GM10248 (cell line): ENCODE measurements around the gene NFATC3.

Source experiments
- CTCF ChIA-PET: fragments of 300-600 bp; sonication (Branson Sonifier 250); formaldehyde crosslinking; extraction: SDS; loops from one replicate; lab custom pipeline; 2021; ENCODE audit warnings: antibody characterized with exemption; lab: Yijun Ruan, JAX
- POLR2A ChIA-PET: fragments of 350-650 bp; sonication (Branson Sonifier 250); formaldehyde crosslinking; extraction: SDS; loops from one replicate; lab custom pipeline; 2020; ENCODE audit warnings: antibody characterized with exemption; lab: Yijun Ruan, JAX
- DNase-seq: peaks from one replicate; pipeline ENCODE4 v3.0.0; 2012; ENCODE audit errors: extremely low spot score
- TF ChIP-seq, protein P1 (sequence below): IDR thresholded peaks from 2 replicates; pipeline ENCODE4 v1.5.1; 2012; ENCODE audit warnings: mild to moderate bottlenecking, low read depth; ENCODE audit errors: extremely low read depth, missing control alignments, control extremely low read depth

NFATC3 gene

DNA sequence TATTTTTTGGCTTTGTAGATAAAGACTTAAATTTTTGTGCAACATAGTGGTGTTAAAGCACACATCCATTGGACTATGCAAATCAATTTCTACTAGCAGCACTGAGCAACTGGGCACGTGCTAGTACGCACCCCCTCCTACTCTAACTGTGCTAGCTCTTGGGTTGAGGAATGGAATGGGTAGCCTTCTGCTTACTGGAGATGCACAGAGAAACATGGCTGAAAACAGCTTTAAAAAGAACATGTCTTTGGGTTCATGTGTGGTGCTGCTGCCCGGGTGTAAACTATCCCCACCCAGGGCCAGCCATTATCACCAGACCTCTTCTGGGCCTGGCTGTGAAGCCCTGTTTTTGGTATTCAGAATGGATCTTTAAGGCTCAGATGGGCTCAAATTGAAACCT, 143.5 kb downstream of the NFATC3 start:
- ChIA-PET POLR2A (no interaction called here), CTCF (interaction anchor here (0.7 to 2.2 kb wide), 32 partner anchors 8 to 413 kb away, joined by 3 to 11 read pairs (median 4); partner anchors contain the start of gene DPEP2NB)
- no peak for DNase-seq
- TF ChIP-seq, protein P1, sequence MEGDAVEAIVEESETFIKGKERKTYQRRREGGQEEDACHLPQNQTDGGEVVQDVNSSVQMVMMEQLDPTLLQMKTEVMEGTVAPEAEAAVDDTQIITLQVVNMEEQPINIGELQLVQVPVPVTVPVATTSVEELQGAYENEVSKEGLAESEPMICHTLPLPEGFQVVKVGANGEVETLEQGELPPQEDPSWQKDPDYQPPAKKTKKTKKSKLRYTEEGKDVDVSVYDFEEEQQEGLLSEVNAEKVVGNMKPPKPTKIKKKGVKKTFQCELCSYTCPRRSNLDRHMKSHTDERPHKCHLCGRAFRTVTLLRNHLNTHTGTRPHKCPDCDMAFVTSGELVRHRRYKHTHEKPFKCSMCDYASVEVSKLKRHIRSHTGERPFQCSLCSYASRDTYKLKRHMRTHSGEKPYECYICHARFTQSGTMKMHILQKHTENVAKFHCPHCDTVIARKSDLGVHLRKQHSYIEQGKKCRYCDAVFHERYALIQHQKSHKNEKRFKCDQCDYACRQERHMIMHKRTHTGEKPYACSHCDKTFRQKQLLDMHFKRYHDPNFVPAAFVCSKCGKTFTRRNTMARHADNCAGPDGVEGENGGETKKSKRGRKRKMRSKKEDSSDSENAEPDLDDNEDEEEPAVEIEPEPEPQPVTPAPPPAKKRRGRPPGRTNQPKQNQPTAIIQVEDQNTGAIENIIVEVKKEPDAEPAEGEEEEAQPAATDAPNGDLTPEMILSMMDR, result no peak

DNA sequence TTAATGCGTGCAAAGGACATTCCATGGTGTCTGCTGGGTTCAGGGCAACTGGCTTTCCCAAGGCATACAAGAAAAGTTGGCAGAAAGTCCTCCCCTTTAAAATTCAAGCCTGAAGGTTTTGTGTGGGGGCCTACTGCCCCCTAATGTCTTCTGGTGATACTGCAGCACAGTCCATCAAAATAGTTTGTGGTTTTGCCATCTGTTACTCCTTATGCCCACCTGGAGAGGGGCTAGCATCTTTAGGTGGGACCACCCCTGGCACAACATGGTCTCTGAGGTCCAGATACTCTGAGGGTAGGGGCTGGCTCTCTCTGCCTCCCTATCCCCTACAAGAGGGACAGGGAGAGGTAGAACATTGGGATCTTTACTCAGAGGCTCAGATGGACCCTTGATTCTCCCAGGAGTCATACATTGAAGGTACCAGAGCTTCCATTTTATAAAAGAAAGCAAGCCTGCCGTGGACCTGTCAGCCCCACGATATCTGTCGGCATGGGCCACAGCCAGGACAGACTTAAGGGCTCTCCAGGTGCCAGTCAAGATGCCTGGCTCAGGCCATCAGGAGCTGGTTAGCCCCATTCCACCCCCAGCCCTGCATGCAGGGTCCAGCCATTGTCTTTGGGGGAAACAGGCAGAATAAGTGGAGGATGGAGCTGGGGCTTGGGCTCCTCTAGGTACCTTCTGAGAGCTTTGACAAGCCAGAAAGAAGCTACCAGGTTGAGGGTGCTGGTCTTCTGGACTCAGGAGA, 144.4 kb downstream of the NFATC3 start:
- POLR2A ChIA-PET, result interaction anchor here (0.6 kb wide), 1 partner anchor 189 kb away, joined by 6 read pairs; no protein-coding TSS in a partner anchor
- TF ChIP-seq, protein P1, result peak; percentile 75
- CTCF ChIA-PET, result interaction anchor here (0.7 to 2.2 kb wide), 32 partner anchors 9 to 453 kb away, joined by 3 to 16 read pairs (median 4); partner anchors contain the start of genes EDC4, NRN1L, PLA2G15 and SLC7A6
- peak; percentile 58 for DNase-seq

DNA sequence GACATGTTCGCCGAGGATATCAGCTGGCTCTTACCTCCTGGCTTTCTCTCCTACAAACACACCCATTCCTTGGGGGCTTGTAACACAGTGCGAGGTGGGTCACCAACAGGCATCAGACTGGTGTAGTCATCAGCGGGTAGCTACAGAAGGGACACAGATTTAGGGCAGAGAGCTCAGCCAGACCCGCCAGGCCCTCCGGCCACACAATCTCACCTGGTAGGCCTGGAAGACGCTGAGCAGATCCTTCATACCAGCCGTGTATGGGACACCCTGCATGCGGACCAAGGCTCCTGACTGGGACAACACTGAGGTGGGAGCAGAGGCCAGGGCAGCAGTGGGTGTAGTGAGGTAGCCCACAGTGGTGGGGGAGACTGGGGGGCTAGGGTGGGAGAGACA, 145.0 kb downstream of the NFATC3 start:
- ChIA-PET CTCF (interaction anchor here (0.7 to 2.2 kb wide), 32 partner anchors 9 to 454 kb away, joined by 3 to 16 read pairs (median 4); partner anchors contain the start of genes EDC4, NRN1L, PLA2G15 and SLC7A6), POLR2A (interaction anchor here (0.6 kb wide), 1 partner anchor 190 kb away, joined by 6 read pairs; no protein-coding TSS in a partner anchor)
- TF ChIP-seq, protein P1, result no peak
- no peak for DNase-seq

DNA sequence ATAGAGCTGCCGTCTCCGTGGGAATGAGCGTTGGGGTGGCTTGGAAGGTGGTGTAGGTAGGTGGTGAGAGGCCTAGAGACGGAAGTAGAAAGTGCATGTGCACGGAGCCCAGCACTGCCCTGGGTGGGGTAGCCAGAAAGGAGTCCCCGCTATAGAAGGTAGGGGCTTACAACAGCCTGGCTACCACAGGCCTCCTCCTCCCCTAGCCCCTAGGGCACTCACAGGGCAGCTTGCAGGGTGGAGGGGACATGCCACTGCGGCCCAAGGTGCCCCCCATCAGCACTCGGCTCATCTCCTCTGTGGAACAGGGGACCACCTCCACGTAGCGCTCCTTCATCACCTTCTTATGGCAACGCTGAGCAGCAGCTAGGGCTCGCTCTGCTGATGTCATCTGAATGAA, 145.8 kb downstream of the NFATC3 start:
- ChIA-PET POLR2A (no interaction called here), CTCF (interaction anchor here (1.2 to 2.2 kb wide), 5 partner anchors 13 to 239 kb away, joined by 5 to 16 read pairs (median 7); partner anchors contain the start of gene PLA2G15)
- DNase-seq, result no peak
- TF ChIP-seq, protein P1, result no peak

DNA sequence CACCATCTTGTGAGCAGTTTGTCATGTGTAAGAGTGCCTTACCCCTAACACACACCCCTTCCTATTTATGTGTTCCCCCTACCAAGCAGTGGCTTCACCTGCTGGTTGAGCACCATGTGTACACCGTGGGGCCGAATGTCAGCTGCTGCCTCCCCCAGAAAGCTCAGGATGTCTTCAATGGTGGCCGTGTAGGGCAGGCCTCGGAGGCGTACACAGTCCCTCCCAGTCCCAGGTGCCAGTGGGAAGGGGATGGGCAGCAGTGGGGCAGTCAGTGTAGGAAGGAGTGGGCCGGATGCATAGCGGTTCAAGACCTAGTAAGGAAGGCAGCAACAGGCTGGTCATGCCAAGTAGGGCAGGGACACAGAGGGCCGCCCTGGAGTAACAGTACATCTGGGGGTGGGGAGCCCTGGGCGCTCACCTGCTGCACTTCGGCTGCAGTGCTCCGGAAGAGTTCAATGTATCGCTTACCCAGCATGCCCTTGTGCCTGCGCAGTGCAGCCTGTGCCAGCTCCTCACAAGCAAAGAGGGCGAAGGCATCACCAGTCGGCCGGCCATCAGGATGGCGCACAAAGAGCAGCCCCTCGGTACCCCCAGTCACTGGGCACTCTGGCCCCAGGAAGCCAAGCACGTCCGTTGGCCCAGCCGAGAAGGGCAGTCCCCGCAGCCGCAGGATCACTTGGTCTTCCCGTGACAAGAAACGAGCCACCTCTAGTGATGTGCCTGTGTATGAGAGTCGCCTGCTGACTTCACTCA, 146.4 kb downstream of the NFATC3 start:
- TF ChIP-seq, protein P1, result no peak
- POLR2A ChIA-PET, result no interaction called here
- CTCF ChIA-PET, result interaction anchor here (2.2 kb wide), 1 partner anchor 239 kb away, joined by 7 read pairs; no protein-coding TSS in a partner anchor
- DNase-seq, result no peak

DNA sequence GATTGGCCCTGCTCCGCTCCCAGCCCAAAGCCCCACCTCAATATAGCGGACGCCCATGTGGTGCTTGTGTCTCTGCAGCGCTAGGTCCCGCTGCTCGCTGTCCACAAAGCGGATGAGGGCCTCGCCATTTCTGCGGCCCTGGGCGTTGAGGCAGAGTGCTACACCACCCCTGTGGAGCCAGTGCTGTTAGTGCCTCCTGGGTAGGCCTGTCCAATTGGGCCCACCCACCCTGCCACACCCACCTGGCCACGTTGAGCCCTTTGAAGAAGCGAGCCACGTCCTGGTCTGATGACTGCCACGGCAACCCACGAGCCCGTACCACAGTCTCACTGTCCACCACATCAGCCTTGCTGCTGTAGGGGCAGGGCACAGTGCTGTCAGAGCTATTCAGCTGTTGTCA, 147.2 kb downstream of the NFATC3 start:
- no peak for DNase-seq
- TF ChIP-seq, protein P1, result no peak
- ChIA-PET CTCF (no interaction called here), POLR2A (no interaction called here)
